Measurements from ENCODE around the gene USP9Y.
A peak's percentile ranks its signal among the peaks of the same experiment; 100 is the strongest.

The USP9Y gene

DNA sequence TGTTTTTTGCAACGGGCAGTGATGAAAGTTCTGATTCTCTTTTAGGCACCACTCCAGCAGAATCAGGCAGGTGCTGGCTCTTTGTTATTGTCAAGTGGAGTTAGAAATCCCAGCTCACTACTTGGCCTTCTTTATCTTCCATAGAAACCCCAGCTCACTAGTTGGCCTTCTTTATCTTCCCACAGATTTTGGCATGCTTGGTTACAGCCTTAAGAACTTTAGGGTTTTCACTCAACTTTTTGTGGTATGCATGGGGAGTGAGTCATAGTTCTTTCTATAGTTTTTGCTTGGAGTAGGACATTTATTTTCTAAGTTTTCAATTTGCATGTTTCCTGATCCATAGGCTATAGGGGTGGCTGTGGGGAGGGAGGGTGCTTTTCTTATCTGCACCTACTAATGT is 55.0 kb downstream of the USP9Y start:
- DNase-seq (ENCODE audit: low read depth): peak; percentile 60

GRCh38 chrY:12765976-12766375 is 64.9 kb downstream of the USP9Y start:
- peak; percentile 63 for DNase-seq (ENCODE audit: low read depth)

GRCh38 chrY:12784521-12784920 is 83.5 kb downstream of the USP9Y start:
- DNase-seq (ENCODE audit: low read depth): no peak

- DNase-seq (ENCODE audit: low read depth): no peak
Observed at GRCh38 chrY:12793999-12794398, 93.0 kb downstream of the USP9Y start.

DNA sequence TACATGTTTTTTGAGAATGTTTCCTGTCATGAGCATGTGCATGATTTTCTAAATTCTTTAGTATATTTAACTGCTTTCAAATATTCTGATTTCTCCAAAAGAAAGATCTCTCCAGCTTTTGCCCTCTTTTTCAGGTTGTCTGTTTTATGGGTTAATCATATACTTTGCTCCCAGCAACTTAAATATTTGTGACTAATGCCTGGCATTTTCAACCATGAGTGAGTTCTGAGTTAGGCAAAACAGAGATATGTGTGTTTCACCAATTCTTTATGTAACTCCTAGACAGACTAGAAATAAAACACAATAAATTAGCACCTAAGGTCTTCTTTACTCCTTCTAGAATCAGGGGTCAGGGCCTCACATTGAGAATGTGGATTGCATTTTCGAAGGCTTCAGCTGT is 107.0 kb downstream of the USP9Y start:
- peak; percentile 33 for DNase-seq (ENCODE audit: low read depth)

DNA sequence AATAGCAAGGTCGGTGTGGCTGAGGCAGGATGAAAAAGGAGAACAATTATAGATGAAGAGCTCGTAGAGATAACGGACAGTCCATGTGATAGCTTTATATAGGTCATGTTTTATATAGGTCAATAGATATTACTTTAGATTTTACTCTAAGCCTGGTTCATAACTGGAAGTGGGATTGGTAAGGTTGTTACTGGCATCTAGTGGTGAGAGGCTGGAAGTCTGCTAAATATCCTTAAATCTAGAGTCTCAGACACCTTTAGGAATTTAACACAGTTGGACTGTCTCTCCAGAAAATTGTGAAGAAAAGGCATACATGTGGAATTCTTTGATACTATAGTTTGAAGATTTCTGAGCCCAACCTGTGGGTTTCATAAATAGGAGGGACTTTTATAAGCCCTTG is 108.0 kb downstream of the USP9Y start:
- DNase-seq (ENCODE audit: low read depth): peak; percentile 43

DNA sequence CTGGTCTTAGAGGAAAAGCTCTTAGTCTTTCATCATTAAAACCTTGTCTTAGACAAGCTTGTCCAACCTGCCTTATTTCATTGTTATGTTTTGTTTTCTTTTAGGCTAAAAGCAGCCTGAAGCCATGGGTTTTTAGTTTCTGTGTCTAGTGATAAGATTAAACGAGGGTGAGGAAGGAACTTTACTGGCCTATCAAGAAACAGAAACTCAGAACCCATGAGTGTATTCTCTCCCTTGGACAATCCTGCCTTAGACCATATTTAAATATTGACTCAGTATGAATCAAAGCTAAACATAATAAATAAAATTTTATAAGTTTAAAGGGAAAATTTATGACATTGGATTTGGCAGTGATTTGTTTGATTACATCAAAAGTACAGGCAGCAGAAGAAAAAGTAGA is 122.4 kb downstream of the USP9Y start:
- peak; percentile 21 for DNase-seq (ENCODE audit: low read depth)

GRCh38 chrY:12826791-12827190 is 125.8 kb downstream of the USP9Y start:
- DNase-seq (ENCODE audit: low read depth): peak; percentile 68

DNA sequence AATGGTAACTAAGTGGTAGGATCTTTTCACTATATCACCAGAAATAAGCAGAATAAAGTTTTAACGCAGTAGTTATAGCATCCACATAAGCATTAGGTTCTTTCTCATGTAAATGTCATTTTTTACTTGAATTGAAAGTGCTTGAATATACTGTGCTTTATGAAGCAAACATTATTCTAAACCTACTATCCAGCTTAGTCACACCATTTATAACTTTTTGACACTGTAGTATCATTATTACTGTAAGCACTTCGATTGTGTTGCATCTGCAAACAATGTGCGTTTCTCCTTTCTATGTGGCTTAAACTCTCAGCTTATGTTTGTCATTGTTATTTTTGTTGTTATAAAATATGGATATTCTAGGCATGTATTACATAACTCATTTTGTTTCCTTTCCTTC is 132.3 kb downstream of the USP9Y start:
- DNase-seq (ENCODE audit: low read depth): no peak

GRCh38 chrY:12837550-12837949 is 136.5 kb downstream of the USP9Y start:
- no peak for DNase-seq (ENCODE audit: low read depth)

GRCh38 chrY:12841368-12841767 is 140.3 kb downstream of the USP9Y start:
- no peak for DNase-seq (ENCODE audit: low read depth)

DNA sequence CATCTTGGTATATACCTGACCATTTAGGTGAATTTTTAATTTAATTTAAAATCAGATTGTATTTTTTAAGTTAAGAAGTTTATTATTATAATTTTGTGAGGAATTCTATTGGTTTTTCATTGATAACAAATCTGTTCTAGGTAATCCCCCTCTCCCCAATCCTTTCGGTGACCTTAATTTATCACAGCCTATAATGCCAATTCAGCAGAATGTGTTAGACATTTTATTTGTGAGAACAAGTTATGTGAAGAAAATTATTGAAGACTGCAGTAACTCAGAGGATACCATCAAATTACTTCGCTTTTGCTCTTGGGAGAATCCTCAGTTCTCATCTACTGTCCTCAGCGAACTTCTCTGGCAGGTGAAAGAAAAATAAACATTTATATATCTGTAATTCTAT is 145.8 kb downstream of the USP9Y start:
- no peak for DNase-seq (ENCODE audit: low read depth)

GRCh38 chrY:12855791-12856275 is 154.8 kb downstream of the USP9Y start:
- peak; percentile 42 for DNase-seq (ENCODE audit: low read depth)

DNA sequence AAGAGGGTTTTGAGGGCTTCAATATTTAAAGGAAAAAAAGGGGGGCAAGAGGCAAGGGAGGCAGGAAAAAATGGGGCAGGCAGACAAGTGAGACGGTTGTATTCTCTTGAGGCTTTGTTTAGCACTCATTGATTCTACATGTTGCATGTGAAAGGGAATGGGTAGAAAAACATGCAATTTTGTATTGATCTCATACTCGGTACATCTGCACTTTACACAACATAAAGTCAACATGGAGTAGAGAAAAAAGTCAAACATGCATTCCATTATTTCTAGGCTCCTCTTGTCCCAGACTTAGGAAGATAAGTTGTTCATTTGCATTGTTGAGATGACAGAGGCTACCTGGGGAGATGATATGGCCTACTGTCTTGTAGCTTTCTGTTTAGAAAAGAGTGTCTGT is 166.9 kb downstream of the USP9Y start:
- no peak for DNase-seq (ENCODE audit: low read depth)

- no peak for DNase-seq (ENCODE audit: low read depth)
Observed at GRCh38 chrY:12896973-12897372, 195.9 kb downstream of the USP9Y start.

DNA sequence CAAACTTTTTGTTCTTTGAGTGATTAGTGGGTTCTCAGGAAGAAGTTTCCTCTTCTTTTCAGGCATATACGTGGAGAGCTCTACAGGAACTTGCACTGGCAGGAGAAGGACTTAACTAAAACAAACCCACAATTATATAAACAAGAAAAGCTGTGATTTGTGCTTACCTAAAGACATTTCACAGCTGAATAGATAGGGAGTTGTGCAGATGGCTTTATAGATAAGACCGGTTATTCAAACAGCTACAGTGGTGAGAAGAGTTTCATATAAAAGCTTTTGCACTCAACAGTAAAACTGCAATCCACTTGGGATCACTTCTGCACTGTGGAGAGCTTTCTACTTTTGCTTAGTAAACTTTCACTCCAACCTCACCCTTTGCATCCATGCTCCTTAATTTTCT is 197.6 kb downstream of the USP9Y start:
- no peak for DNase-seq (ENCODE audit: low read depth)

- DNase-seq (ENCODE audit: low read depth): peak; percentile 95
Observed at GRCh38 chrY:12904618-12905516, 203.8 kb downstream of the USP9Y start, which contains the start of gene DDX3Y. Gene DDX3Y, plus strand, starts transcription at chrY:12904868. Its CDS starts 69 bp downstream, at chrY:12904937.

- peak; percentile 77 for DNase-seq (ENCODE audit: low read depth)
Observed at GRCh38 chrY:12905517-12905872, 204.5 kb downstream of the USP9Y start.

- DNase-seq (ENCODE audit: low read depth): peak; percentile 24
Observed at GRCh38 chrY:12905895-12906294, 204.9 kb downstream of the USP9Y start.

All from EH (cell line).